Neural progenitor cell (in vitro differentiated cells): ENCODE measurements around the gene COPB1.

Experiments
- EZH2 ChIP-seq: fragments of 200-600 bp; sonication (generic); IDR thresholded peaks from 2 replicates; pipeline ENCODE4 v1.6.1; 2017; ENCODE audit warnings: antibody characterized with exemption, mild to moderate bottlenecking, moderate library complexity
- TF ChIP-seq, protein P1 (sequence below): fragments of 200-600 bp; sonication (generic); IDR thresholded peaks from 2 replicates; pipeline ENCODE4 v1.5.1; 2017; ENCODE audit warnings: antibody characterized with exemption, mild to moderate bottlenecking

DNA sequence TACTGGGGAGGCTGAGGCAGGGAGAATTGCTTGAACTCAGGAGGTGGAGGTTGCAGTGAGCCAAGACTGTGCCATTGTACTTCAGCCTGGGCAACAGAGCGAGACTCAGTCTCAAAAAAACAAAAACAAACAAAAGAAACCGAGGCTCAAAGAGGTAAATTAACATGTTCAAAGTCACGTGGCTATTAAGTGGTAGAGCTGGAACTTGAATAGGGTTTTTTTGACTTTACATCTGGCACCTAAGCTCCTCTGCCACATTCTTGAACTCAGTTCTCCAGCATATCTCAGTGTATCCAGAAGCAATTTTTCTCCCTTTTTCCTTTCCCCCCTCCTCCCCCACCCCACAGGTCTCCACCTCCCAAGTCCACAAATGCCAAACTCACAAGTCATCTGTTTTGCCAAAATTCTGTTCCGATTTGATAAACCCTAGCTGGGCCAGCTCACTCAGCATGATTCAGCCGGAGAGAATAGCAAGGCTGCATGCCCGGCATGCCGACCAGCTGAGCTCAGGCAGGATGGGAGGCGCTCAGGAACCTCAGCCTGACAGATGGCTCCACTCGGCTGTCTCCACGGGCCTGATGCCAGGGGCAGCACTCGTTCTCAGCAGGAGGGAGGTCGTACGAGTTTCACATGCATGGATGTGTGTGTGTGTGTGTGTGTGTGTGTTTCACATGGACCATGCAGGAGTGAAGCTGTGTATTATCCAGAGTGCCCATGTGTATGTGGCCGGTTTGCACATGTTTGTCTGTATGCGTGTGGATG is 77.4 kb downstream of the COPB1 start:
- TF ChIP-seq, protein P1, sequence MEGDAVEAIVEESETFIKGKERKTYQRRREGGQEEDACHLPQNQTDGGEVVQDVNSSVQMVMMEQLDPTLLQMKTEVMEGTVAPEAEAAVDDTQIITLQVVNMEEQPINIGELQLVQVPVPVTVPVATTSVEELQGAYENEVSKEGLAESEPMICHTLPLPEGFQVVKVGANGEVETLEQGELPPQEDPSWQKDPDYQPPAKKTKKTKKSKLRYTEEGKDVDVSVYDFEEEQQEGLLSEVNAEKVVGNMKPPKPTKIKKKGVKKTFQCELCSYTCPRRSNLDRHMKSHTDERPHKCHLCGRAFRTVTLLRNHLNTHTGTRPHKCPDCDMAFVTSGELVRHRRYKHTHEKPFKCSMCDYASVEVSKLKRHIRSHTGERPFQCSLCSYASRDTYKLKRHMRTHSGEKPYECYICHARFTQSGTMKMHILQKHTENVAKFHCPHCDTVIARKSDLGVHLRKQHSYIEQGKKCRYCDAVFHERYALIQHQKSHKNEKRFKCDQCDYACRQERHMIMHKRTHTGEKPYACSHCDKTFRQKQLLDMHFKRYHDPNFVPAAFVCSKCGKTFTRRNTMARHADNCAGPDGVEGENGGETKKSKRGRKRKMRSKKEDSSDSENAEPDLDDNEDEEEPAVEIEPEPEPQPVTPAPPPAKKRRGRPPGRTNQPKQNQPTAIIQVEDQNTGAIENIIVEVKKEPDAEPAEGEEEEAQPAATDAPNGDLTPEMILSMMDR = no peak
- no peak for TF ChIP-seq EZH2
